ENCODE results near the gene PPP4R3A.

DNA sequence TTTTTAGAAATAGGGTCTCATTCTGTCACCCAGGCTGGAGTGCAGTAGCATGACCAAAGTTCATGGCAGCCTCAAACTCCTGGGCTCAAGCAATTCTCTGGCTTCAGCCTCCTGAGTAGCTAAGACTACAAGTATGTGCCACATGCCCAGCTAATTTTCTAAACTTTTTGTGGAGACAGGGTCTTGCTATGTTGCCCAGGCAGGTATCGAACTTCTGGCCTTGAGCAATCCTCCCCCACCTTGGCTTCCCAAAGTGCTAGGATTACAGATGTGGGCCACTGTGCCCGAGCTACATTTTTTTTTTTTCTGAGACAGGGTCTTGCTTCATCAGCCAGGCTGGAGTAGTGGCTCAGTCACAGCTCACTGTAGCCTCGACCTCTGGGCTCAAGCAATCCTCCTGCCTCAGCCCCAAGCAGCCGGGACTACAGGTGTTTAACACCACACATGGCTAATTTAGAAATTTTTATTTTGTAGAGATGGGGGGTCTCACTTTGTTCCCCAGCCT, 7.1 kb downstream of the PPP4R3A start:
- TF ChIP-seq, protein P1, sequence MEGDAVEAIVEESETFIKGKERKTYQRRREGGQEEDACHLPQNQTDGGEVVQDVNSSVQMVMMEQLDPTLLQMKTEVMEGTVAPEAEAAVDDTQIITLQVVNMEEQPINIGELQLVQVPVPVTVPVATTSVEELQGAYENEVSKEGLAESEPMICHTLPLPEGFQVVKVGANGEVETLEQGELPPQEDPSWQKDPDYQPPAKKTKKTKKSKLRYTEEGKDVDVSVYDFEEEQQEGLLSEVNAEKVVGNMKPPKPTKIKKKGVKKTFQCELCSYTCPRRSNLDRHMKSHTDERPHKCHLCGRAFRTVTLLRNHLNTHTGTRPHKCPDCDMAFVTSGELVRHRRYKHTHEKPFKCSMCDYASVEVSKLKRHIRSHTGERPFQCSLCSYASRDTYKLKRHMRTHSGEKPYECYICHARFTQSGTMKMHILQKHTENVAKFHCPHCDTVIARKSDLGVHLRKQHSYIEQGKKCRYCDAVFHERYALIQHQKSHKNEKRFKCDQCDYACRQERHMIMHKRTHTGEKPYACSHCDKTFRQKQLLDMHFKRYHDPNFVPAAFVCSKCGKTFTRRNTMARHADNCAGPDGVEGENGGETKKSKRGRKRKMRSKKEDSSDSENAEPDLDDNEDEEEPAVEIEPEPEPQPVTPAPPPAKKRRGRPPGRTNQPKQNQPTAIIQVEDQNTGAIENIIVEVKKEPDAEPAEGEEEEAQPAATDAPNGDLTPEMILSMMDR (IDR thresholded peaks at IDR 0.05) = no peak
- no peak for TF ChIP-seq ZFX (IDR thresholded peaks at IDR 0.05; ENCODE audit: borderline replicate concordance)

Data from 22Rv1 (cell line).